Activated T-helper 2 cell treated with anti-CD3 and anti-CD28 coated beads, Interferon-gamma antibody, Interleukin-2, Interleukin-4, amounts not matched to agents 10 μg/mL and 5 μg/mL and 100 μg/mL, durations not matched to agents 14 hours and 24 hours and 36 hours (primary cell): ENCODE results near the gene ITIH1. TPM values are rescaled to one million over a fixed set of nuclear protein-coding genes. Genes with fewer than 3 reads are reported as not detected.
"Not testable (repeated sequence)": the region's sequence is repeated elsewhere in the genome, so short reads cannot be mapped to it uniquely, and the experiment has no call there.

Experiments used
- DNase-seq: peaks from one replicate; pipeline ENCODE4 v3.0.0; 2021; ENCODE audit warnings: low spot score
- H3K27ac Mint-ChIP-seq: one replicate; pipeline ENCODE4 v1.8.0; 2021; ENCODE audit warnings: mixed read lengths
- H3K27me3 Mint-ChIP-seq: one replicate; pipeline ENCODE4 v1.8.0; 2021; ENCODE audit warnings: low read depth, mixed read lengths
- H3K36me3 Mint-ChIP-seq: one replicate; pipeline ENCODE4 v1.8.0; 2021; ENCODE audit warnings: low read depth, mixed read lengths
- H3K4me1 Mint-ChIP-seq: one replicate; pipeline ENCODE4 v1.8.0; 2021; ENCODE audit warnings: low read depth, mixed read lengths
- H3K4me3 Mint-ChIP-seq: one replicate; pipeline ENCODE4 v1.8.0; 2021; ENCODE audit warnings: low read depth, mild to moderate bottlenecking, moderate library complexity, mixed read lengths
- H3K9me3 Mint-ChIP-seq: one replicate; pipeline ENCODE4 v1.8.0; 2021; ENCODE audit warnings: mixed read lengths
- intact Hi-C: fragments of 100-400 bp; cut with micrococcal nuclease; formaldehyde crosslinking; loops from one replicate; pipeline ENCODE4 v1.15.1; 2023
- total RNA-seq: library from RNA; stranded (reverse); gene quantifications from 2 replicates; pipeline ENCODE4 v1.2.3, GENCODE V29; 2022

The ITIH1 gene, protein sequence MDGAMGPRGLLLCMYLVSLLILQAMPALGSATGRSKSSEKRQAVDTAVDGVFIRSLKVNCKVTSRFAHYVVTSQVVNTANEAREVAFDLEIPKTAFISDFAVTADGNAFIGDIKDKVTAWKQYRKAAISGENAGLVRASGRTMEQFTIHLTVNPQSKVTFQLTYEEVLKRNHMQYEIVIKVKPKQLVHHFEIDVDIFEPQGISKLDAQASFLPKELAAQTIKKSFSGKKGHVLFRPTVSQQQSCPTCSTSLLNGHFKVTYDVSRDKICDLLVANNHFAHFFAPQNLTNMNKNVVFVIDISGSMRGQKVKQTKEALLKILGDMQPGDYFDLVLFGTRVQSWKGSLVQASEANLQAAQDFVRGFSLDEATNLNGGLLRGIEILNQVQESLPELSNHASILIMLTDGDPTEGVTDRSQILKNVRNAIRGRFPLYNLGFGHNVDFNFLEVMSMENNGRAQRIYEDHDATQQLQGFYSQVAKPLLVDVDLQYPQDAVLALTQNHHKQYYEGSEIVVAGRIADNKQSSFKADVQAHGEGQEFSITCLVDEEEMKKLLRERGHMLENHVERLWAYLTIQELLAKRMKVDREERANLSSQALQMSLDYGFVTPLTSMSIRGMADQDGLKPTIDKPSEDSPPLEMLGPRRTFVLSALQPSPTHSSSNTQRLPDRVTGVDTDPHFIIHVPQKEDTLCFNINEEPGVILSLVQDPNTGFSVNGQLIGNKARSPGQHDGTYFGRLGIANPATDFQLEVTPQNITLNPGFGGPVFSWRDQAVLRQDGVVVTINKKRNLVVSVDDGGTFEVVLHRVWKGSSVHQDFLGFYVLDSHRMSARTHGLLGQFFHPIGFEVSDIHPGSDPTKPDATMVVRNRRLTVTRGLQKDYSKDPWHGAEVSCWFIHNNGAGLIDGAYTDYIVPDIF
- not detected in 2 replicates for total RNA-seq

DNA sequence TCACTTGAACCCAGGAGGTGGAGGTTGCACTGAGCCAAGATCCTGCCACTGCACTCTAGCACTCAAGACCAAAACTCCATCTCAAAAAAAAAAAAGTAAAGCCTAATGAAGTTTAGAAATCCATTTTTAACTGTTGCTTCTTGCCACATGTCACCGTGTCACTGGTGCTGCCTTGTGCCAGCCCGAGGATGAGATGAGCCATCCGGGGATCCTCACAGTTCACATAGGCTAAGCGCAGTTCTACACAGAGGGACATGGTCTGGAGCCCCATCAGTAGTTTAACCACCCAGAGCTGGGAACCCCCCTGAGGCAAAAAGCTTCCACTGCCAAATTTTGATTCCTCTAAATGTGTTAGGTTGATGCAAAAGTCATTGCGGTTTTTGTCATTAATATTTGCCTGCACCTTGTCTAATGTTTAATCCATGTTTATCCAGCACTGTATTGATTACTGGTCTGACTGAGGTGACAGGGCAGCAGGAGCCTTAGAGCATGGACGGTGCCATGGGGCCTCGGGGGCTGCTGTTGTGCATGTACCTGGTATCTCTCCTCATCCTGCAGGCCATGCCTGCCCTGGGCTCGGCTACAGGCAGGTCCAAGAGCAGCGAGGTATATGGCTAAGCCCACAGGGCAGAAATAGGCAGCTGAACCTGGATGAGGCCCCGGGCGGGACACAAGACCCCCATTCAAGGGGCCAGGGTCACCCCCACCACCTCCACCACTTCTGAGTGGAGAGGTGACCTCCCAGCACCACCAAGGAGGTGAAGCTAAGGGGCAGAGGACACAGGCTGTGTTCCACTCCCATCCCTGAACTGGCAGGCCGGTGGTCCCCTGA is at the start of gene ITIH1:
Gene ITIH1, plus strand, starts transcription at position 473 of the 832 bp plus-strand sequence. Its CDS starts 17 bp downstream, at position 490.
- H3K27me3 Mint-ChIP-seq: peaks cover 6% of the 10 kb centered on the region
- intact Hi-C loops: no loop called here
- H3K36me3 Mint-ChIP-seq: no peaks in the 10 kb centered on the region
- no peak within 1 kb of the TSS for H3K27ac Mint-ChIP-seq
- no peaks in the 10 kb centered on the region for H3K4me1 Mint-ChIP-seq
- DNase-seq: no peak
- no peaks in the 10 kb centered on the region for H3K9me3 Mint-ChIP-seq
- no peak within 1 kb of the TSS for H3K4me3 Mint-ChIP-seq

GRCh38 chr3:52728753-52729152 is 48.6 kb upstream of the ITIH1 start:
- Mint-ChIP-seq H3K36me3 (peaks cover 74% of the 10 kb centered on the region), H3K9me3 (peaks cover 56% of the 10 kb centered on the region)
- DNase-seq, intact Hi-C loops, H3K27me3 Mint-ChIP-seq, H3K27ac Mint-ChIP-seq, H3K4me3 Mint-ChIP-seq, H3K4me1 Mint-ChIP-seq: not testable (repeated sequence)

DNA sequence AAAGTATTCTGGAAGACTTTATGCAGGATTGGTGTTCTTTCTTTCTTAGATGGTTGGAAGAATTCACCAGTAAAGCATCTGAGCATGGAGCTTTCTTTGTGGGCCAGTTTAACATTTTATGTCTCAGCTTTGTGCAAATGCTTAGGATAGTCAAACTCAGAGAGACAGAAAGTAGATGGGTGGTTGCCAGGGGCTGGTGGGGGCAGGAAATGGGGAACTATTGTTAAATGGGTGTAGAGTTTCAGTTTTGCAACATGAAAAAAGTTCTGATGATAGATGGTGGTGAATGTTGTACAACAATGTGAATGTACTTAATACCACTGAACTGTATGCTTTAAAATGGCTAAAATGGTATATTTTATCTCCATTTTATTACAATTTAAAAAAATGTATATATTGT is 46.7 kb upstream of the ITIH1 start:
- peaks cover 10% of the 10 kb centered on the region for H3K4me1 Mint-ChIP-seq
- intact Hi-C loops: no loop called here
- H3K9me3 Mint-ChIP-seq: peaks cover 65% of the 10 kb centered on the region
- no peaks in the 10 kb centered on the region for H3K27me3 Mint-ChIP-seq
- DNase-seq: no peak
- H3K36me3 Mint-ChIP-seq: peaks cover 85% of the 10 kb centered on the region
- H3K4me3 Mint-ChIP-seq: no peak overlapping the region
- no peak overlapping the region for H3K27ac Mint-ChIP-seq

GRCh38 chr3:52731590-52731989 is 45.8 kb upstream of the ITIH1 start:
- no peak for DNase-seq
- Mint-ChIP-seq H3K4me1 (peaks cover 10% of the 10 kb centered on the region), H3K27ac (no peak overlapping the region), H3K9me3 (peaks cover 62% of the 10 kb centered on the region), H3K27me3 (no peaks in the 10 kb centered on the region), H3K36me3 (peaks cover 86% of the 10 kb centered on the region), H3K4me3 (no peak overlapping the region)
- intact Hi-C loops: no loop called here

DNA sequence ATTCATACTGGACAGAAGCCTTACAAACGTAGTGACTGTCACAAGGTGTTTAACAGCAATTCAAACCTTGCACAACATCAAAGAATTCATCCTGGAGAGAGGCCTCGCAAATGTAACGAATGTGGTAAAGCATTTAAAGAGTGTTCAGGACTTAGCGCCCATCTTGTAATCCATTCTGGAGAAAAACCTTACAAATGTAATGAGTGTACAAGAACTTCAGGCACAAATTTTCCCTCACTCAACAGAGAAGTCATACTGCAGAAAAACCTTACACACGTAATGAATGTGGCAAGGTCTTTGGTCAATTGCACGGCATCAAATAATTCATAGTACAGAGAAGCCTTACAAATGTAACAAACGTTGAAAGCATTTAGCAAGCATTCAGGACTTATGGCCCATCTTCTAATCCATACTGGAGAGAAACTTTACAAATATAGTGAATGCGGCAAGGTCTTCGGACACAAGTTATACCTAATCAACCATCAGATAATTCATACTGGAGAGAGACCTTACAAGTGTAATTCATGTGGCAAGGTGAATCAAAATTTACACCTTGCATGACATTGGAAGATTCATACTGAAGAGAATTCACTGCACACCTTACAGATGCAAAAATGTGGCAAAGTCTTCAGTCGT is 44.0 kb upstream of the ITIH1 start:
- intact Hi-C loops: no loop called here
- Mint-ChIP-seq H3K9me3 (peaks cover 55% of the 10 kb centered on the region), H3K36me3 (peaks cover 76% of the 10 kb centered on the region), H3K4me3 (no peak overlapping the region), H3K4me1 (peaks cover 10% of the 10 kb centered on the region), H3K27me3 (no peaks in the 10 kb centered on the region), H3K27ac (no peak overlapping the region)
- DNase-seq: no peak

- Mint-ChIP-seq H3K36me3 (peaks cover 49% of the 10 kb centered on the region), H3K9me3 (peaks cover 5% of the 10 kb centered on the region), H3K4me3 (no peak overlapping the region), H3K27me3 (no peaks in the 10 kb centered on the region), H3K27ac (no peak overlapping the region), H3K4me1 (no peaks in the 10 kb centered on the region)
- intact Hi-C loops: no loop called here
- DNase-seq: no peak
These were observed 37.7 kb upstream of the ITIH1 start for GRCh38 chr3:52739730-52740129.

DNA sequence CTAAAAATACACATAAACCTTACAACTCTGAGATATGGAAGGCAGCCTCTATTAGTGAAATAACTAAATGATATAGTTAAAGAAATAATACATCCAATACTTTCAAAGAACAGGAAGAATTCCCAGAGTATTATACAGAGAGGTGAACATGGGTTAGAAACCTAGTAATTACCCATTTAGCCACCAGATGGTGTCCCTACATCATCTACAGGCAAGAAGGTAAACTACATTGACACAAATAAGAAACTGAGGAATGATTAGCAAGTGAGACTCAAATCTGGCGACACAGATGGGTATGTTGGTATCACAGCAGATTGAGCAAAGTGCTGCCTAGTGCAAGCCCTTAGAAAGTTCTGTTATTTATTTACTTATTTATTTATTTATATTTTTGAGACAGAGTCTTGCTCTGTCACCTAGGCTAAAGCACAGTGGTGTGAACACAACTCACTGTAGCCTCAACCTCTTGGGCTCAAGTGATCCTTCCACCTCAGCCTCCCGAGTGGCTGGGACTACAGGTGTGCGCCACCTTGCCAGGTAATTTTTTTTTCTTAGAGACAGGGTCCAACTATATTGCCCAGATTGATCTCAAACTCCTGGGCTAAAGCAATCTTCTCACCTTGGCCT is 34.9 kb upstream of the ITIH1 start:
- Mint-ChIP-seq H3K9me3 (no peaks in the 10 kb centered on the region), H3K36me3 (peaks cover 48% of the 10 kb centered on the region), H3K4me3 (no peak overlapping the region), H3K27me3 (no peaks in the 10 kb centered on the region), H3K4me1 (no peaks in the 10 kb centered on the region), H3K27ac (no peak overlapping the region)
- no peak for DNase-seq
- intact Hi-C loops: loop anchor here (1.0 kb wide), 1 partner anchor 330 kb away; no protein-coding TSS in a partner anchor

GRCh38 chr3:52743152-52743551 is 34.2 kb upstream of the ITIH1 start:
- Mint-ChIP-seq H3K4me1 (no peaks in the 10 kb centered on the region), H3K27ac (no peak overlapping the region), H3K36me3 (peaks cover 48% of the 10 kb centered on the region), H3K9me3 (no peaks in the 10 kb centered on the region), H3K27me3 (no peaks in the 10 kb centered on the region), H3K4me3 (no peak overlapping the region)
- intact Hi-C loops: no loop called here
- DNase-seq: no peak

GRCh38 chr3:52743721-52744120 is 33.7 kb upstream of the ITIH1 start:
- Mint-ChIP-seq H3K27ac (no peak overlapping the region), H3K9me3 (no peaks in the 10 kb centered on the region), H3K4me1 (no peaks in the 10 kb centered on the region), H3K4me3 (no peak overlapping the region), H3K36me3 (peaks cover 53% of the 10 kb centered on the region), H3K27me3 (no peaks in the 10 kb centered on the region)
- intact Hi-C loops: no loop called here
- DNase-seq: no peak

GRCh38 chr3:52752045-52752660 is 25.2 kb upstream of the ITIH1 start:
- Mint-ChIP-seq H3K36me3 (peaks cover 48% of the 10 kb centered on the region), H3K27ac (no peak overlapping the region), H3K4me3 (no peak overlapping the region), H3K9me3 (no peaks in the 10 kb centered on the region), H3K27me3 (no peaks in the 10 kb centered on the region), H3K4me1 (no peaks in the 10 kb centered on the region)
- no peak for DNase-seq
- intact Hi-C loops: no loop called here

- Mint-ChIP-seq H3K27me3 (no peaks in the 10 kb centered on the region), H3K9me3 (no peaks in the 10 kb centered on the region), H3K4me1 (no peaks in the 10 kb centered on the region), H3K36me3 (peaks cover 49% of the 10 kb centered on the region), H3K4me3 (no peak overlapping the region), H3K27ac (no peak overlapping the region)
- no peak for DNase-seq
- intact Hi-C loops: no loop called here
These were observed 23.0 kb upstream of the ITIH1 start for GRCh38 chr3:52754373-52754772.
